ENCODE results near the gene BTBD6. TPM values are rescaled to one million over a fixed set of nuclear protein-coding genes. Genes with fewer than 3 reads are reported as not detected.
"Not testable (repeated sequence)": the region's sequence is repeated elsewhere in the genome, so short reads cannot be mapped to it uniquely, and the experiment has no call there.

The BTBD6 gene
- polyA plus RNA-seq, 6 donors from 2014 or later, result 2.9 to 9.4 (median 6.1) TPM

- H3K27ac Mint-ChIP-seq, result no peak overlapping the region
- H3K27me3 Mint-ChIP-seq, result no peaks in the 10 kb centered on the region
Measured at GRCh38 chr14:105272623-105273022, 24.3 kb downstream of the BTBD6 start.

DNA sequence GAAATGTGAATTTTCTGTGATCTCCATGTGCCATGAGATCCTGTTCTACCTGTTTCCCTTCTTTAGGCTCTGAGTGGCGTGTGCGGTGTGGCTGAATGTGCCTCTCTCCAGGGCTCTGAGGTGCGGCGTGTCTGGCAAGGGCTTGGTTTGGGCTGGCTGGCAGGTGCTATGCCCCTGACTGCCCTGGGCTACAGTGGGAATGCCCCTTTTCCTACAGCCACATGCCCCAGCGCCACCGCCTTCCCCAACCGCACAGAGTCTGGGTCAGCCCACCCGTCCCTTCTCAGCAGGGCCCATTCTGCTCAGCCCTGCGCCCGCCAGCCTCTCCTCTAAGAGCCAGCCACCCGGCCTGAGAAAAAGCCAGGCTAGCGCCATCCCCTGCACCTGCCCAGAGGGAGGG lies 24.7 kb downstream of the BTBD6 start:
- H3K27ac Mint-ChIP-seq, result no peak overlapping the region
- no peak for ATAC-seq (ENCODE audit: low read depth in 2 of 2)
- peaks cover 0 to 9% of the 10 kb centered on the region in 2 donors for H3K36me3 Mint-ChIP-seq

More at GRCh38 chr14:105272623-105273022, 24.3 kb downstream of the BTBD6 start:
- no peak overlapping the region for H3K4me3 Mint-ChIP-seq
- DNase-seq, result no peak
- H3K9me3 Mint-ChIP-seq, result no peaks in the 10 kb centered on the region
- no peak for ATAC-seq (ENCODE audit: low read depth in 2 of 2)
- peaks cover 16 to 34% (median 17%) of the 10 kb centered on the region in 3 donors for H3K4me1 Mint-ChIP-seq
- H3K36me3 Mint-ChIP-seq, result peaks cover 0 to 9% of the 10 kb centered on the region in 2 donors

DNA sequence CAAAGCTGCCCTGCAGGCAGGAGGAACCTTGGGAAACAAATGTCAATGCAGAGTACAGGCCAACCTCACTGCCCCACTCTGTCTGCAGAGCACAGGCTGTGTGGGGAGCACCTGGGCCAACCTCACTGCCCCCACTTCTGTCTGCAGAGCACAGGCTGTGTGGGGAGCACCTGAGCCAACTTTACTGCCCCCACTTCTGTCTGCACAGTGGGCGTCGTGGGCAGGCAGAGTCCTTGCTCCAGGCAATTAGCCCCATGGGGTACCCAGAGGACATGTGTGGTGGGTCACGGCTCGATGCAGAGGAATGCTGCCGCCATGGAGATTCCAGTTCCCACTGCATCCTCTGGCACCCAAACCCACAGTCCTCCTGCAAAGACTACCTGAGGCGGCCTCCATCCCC lies 26.3 kb downstream of the BTBD6 start:
- Mint-ChIP-seq H3K4me3 (no peak overlapping the region), H3K27me3 (no peaks in the 10 kb centered on the region), H3K27ac (no peak overlapping the region), H3K4me1 (peaks cover 9 to 23% (median 9%) of the 10 kb centered on the region in 3 donors), H3K9me3 (no peaks in the 10 kb centered on the region), H3K36me3 (peaks cover 0 to 9% of the 10 kb centered on the region in 2 donors)
- DNase-seq, result no peak
- no peak for ATAC-seq (ENCODE audit: low read depth in 2 of 2)

More for the DNA sequence above, 24.7 kb downstream of the BTBD6 start:
- peaks cover 16 to 34% (median 17%) of the 10 kb centered on the region in 3 donors for H3K4me1 Mint-ChIP-seq
- DNase-seq, result no peak
- no peaks in the 10 kb centered on the region for H3K9me3 Mint-ChIP-seq
- H3K27me3 Mint-ChIP-seq, result no peaks in the 10 kb centered on the region
- no peak overlapping the region for H3K4me3 Mint-ChIP-seq

DNA sequence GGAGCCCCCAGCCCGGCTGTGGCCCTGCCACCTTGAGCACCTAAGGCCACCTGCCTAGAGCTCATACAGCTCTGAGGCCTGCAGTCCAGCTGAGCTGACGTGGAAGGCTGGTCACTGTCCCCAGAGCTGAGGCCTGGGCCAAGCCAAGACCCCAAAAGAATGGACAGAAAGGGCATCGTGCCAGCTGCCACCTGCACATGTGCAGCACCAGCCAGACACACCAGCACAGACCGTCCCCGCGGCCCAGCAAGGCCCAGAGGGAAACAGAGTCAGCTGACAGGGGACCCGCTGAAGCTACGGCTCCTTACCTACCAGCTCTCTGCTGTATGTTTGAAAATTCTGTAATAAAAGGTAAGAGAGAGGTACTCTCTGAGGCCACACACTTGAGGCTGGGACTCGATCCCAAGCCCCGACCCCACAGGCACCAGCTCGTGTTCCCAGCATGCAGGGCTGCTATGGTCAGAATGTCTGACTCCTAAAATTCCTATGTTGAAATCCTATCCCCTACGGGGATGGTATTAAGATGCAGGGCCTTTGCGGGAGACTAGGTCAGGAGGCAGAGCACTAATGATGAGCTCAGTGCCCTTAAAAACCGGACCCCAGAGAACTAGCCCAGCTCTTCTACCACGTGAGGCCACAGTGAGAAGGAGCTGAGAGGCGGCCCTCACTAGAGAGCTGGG lies 27.1 kb downstream of the BTBD6 start:
- ATAC-seq (ENCODE audit: low read depth in 2 of 2) (no peak), DNase-seq (no peak)
- Mint-ChIP-seq H3K36me3 (peaks cover 0 to 9% of the 10 kb centered on the region in 2 donors), H3K9me3 (no peaks in the 10 kb centered on the region), H3K4me3 (no peak overlapping the region), H3K4me1 (peaks cover 9 to 21% (median 12%) of the 10 kb centered on the region in 3 donors), H3K27me3 (no peaks in the 10 kb centered on the region), H3K27ac (no peak overlapping the region)

- not testable (repeated sequence) for H3K4me3 Mint-ChIP-seq; H3K36me3 Mint-ChIP-seq; H3K9me3 Mint-ChIP-seq; H3K27ac Mint-ChIP-seq; DNase-seq; H3K27me3 Mint-ChIP-seq; ATAC-seq (ENCODE audit: low read depth in 2 of 2)
- peaks cover 5 to 26% (median 21%) of the 10 kb centered on the region in 3 donors for H3K4me1 Mint-ChIP-seq
Measured at GRCh38 chr14:105277448-105277847, 29.1 kb downstream of the BTBD6 start.

DNA sequence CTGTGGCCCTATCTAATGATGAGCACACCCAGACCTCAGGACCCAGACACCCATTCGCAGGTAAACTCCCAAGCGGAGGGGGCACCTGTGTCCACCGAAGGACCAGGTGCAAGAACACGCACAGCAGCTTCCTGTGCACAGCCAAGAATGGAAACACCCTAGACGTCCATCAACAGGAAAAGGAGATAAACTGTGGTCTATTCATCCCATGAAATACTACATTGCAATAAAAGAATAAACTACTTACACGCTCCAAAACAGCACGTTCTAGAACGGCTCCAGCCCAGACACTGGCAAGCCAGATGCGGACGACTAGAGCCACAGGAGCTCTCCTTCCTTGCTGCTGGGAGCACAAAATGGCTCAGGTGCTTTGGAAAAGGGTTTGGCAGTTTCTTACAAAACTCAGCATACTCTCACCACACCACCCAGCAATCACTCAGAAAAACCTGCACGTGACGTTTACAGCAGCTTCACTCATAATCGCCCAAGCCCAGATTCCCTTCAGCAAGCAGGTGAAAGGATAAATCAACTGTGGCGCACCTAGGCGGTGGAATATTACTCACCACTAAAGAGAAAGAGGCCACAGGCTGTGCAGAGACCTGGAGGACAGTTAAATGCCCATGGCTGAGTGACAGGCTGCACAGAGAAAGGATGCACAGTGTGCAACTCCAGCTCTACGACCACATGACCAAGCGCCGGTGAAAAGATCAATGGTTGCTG lies 31.5 kb downstream of the BTBD6 start:
- no peaks in the 10 kb centered on the region for H3K36me3 Mint-ChIP-seq
- H3K4me3 Mint-ChIP-seq, result no peak overlapping the region
- no peak overlapping the region for H3K27ac Mint-ChIP-seq
- H3K9me3 Mint-ChIP-seq, result no peaks in the 10 kb centered on the region
- H3K27me3 Mint-ChIP-seq, result no peaks in the 10 kb centered on the region
- ATAC-seq (ENCODE audit: low read depth in 2 of 2) (no peak), DNase-seq (no peak)
- H3K4me1 Mint-ChIP-seq, result peaks cover 18 to 42% (median 33%) of the 10 kb centered on the region in 3 donors

GRCh38 chr14:105280525-105280924 lies 32.2 kb downstream of the BTBD6 start:
- DNase-seq, result no peak
- Mint-ChIP-seq H3K27ac (no peak overlapping the region), H3K9me3 (no peaks in the 10 kb centered on the region), H3K27me3 (no peaks in the 10 kb centered on the region), H3K4me1 (peaks cover 23 to 44% (median 33%) of the 10 kb centered on the region in 3 donors), H3K4me3 (no peak overlapping the region), H3K36me3 (no peaks in the 10 kb centered on the region)
- ATAC-seq (ENCODE audit: low read depth in 2 of 2), result no peak

GRCh38 chr14:105281371-105282097 lies 33.2 kb downstream of the BTBD6 start:
- Mint-ChIP-seq H3K9me3 (no peaks in the 10 kb centered on the region), H3K4me3 (no peak overlapping the region), H3K27me3 (no peaks in the 10 kb centered on the region), H3K36me3 (no peaks in the 10 kb centered on the region), H3K4me1 (peaks cover 23 to 42% (median 33%) of the 10 kb centered on the region in 3 donors), H3K27ac (peak overlapping the region in 3 of 6 donors; percentile 46 to 48 (median 47))
- ATAC-seq (ENCODE audit: low read depth in 2 of 2) (no peak), DNase-seq (no peak)

DNA sequence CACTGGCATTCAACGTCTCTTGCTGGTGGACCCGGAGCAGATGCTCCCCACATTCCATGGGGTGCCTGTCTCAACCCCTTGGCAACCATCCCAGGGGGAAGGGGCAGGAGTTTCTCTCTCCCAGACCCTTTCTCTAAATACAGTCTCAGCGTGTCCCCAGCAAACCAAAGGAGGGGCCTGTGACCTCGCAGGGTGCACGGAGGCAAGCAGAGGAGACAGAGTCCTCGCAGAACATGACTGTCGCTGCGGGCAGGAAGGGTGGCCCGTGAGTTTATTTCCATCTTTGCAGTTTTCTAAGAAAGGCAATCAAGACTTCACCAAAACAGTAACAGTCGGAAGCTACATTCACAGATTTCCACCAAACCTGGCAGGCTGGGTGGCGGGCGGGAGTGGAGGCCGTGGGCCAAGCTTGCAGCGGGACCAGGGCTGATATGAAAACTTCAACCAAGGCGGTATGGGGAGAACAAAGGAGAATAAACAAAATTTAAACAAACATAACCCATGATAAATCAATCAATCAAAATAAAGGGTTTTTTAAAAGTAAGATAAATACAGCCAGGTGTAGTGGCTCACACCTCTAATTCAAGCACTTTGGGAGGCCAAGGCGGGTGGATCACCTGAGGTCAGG lies 33.9 kb downstream of the BTBD6 start:
- H3K27ac Mint-ChIP-seq, result peak overlapping the region in 2 of 6 donors; percentile 47 to 48
- H3K4me3 Mint-ChIP-seq, result no peak overlapping the region
- ATAC-seq (ENCODE audit: low read depth in 2 of 2) (no peak), DNase-seq (no peak)
- no peaks in the 10 kb centered on the region for H3K36me3 Mint-ChIP-seq
- no peaks in the 10 kb centered on the region for H3K9me3 Mint-ChIP-seq
- H3K27me3 Mint-ChIP-seq, result no peaks in the 10 kb centered on the region
- peaks cover 24 to 49% (median 33%) of the 10 kb centered on the region in 3 donors for H3K4me1 Mint-ChIP-seq

- no peak for DNase-seq
- no peak for ATAC-seq (ENCODE audit: low read depth in 2 of 2)
- Mint-ChIP-seq H3K27ac (no peak overlapping the region), H3K36me3 (no peaks in the 10 kb centered on the region), H3K4me3 (no peak overlapping the region), H3K9me3 (no peaks in the 10 kb centered on the region), H3K4me1 (peaks cover 28 to 57% (median 33%) of the 10 kb centered on the region in 3 donors), H3K27me3 (no peaks in the 10 kb centered on the region)
Measured at GRCh38 chr14:105283028-105283427, 34.7 kb downstream of the BTBD6 start.

GRCh38 chr14:105283899-105284298 lies 35.6 kb downstream of the BTBD6 start:
- DNase-seq, result no peak
- no peaks in the 10 kb centered on the region for H3K36me3 Mint-ChIP-seq
- ATAC-seq (ENCODE audit: low read depth in 2 of 2), result peak; percentile 23 to 35
- H3K27me3 Mint-ChIP-seq, result no peaks in the 10 kb centered on the region
- no peaks in the 10 kb centered on the region for H3K9me3 Mint-ChIP-seq
- H3K27ac Mint-ChIP-seq, result peak overlapping the region in 5 of 6 donors; percentile 9 to 54 (median 47)
- peaks cover 28 to 59% (median 29%) of the 10 kb centered on the region in 3 donors for H3K4me1 Mint-ChIP-seq
- peak overlapping the region in 4 of 8 donors; percentile 6 to 44 (median 14) for H3K4me3 Mint-ChIP-seq

DNA sequence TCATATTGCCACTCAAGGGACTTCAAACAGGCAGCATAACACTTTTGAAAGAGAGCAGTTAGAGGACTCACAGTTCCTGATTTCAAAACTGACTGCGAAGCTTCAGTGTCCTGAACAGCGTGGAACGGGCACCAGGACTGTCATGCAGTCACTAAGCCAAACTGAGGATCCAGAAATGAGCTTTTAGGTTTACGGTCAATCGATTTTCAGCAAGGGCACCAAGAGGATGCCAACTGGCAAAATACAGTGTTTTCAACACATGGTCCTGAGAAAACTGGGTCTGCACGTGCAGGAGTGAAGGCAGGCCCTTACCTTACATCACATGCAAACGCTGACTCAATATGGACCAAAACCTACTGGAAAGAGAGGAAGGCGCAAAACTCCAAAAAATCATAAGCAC lies 36.8 kb downstream of the BTBD6 start:
- Mint-ChIP-seq H3K27me3 (no peaks in the 10 kb centered on the region), H3K9me3 (no peaks in the 10 kb centered on the region), H3K27ac (no peak overlapping the region), H3K4me3 (no peak overlapping the region), H3K4me1 (peaks cover 33 to 64% (median 34%) of the 10 kb centered on the region in 3 donors), H3K36me3 (no peaks in the 10 kb centered on the region)
- no peak for DNase-seq
- no peak for ATAC-seq (ENCODE audit: low read depth in 2 of 2)

DNA sequence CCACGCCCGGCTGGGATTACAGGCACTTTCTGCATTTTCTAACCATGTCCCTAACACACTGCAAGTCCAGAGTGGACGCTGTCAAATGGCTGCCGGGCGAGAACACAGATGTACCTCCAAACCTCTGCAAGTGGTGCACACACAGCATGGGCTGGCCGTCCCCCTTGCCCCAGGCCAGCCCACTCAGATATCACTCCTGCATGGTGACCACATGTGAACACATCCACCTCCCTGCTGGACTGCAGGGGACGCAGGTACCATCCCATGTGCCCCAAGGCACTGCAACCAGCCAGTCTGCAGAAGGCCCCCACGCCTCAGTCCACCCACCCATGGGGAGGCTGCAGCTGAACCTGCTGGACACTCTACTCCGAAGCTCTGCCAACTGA lies 38.4 kb downstream of the BTBD6 start:
- H3K4me3 Mint-ChIP-seq, result no peak overlapping the region
- H3K27ac Mint-ChIP-seq, result no peak overlapping the region
- no peaks in the 10 kb centered on the region for H3K36me3 Mint-ChIP-seq
- no peaks in the 10 kb centered on the region for H3K9me3 Mint-ChIP-seq
- ATAC-seq (ENCODE audit: low read depth in 2 of 2) (no peak), DNase-seq (no peak)
- peaks cover 42 to 76% (median 44%) of the 10 kb centered on the region in 3 donors for H3K4me1 Mint-ChIP-seq
- H3K27me3 Mint-ChIP-seq, result no peaks in the 10 kb centered on the region
